Liver (tissue), 3 donors: ENCODE data around the gene ZNF627.

Experiments used
- ATF3 ChIP-seq: IDR thresholded peaks from 2 replicates; pipeline ENCODE4 v1.6.1; 2016; ENCODE audit warnings: antibody characterized with exemption
- JUND ChIP-seq, 2 donors: IDR thresholded peaks; 2 replicates each; pipeline ENCODE4 v1.6.1; 2016; ENCODE audit warnings: antibody characterized with exemption in 2 of 2
- SP1 ChIP-seq: IDR thresholded peaks from 2 replicates; pipeline ENCODE4 v1.6.1; 2018; ENCODE audit warnings: antibody characterized with exemption, mild to moderate bottlenecking
- YY1 ChIP-seq: IDR thresholded peaks from 2 replicates; pipeline ENCODE4 v1.6.1; 2016; ENCODE audit warnings: antibody characterized with exemption, mild to moderate bottlenecking
- ZBTB33 ChIP-seq: IDR thresholded peaks from 2 replicates; pipeline ENCODE4 v1.6.1; 2016; ENCODE audit warnings: antibody characterized with exemption
- TF ChIP-seq, protein P1 (sequence below): fragments of 150-350 bp; IDR thresholded peaks from 2 replicates; pipeline ENCODE4 v1.5.1; 2017; ENCODE audit warnings: improper control_type of control experiment, low read depth, low read length; ENCODE audit not compliant: missing input control
- TF ChIP-seq, protein P2 (sequence below): IDR thresholded peaks from 2 replicates; pipeline ENCODE4 v1.6.1; 2016; ENCODE audit warnings: antibody characterized with exemption, mild to moderate bottlenecking
- TF ChIP-seq, protein P3 (sequence below): IDR thresholded peaks from 2 replicates; pipeline ENCODE4 v1.6.1; 2016; ENCODE audit warnings: antibody characterized with exemption
- donor health status: healthy.
- donor health status: healthy.

- TF ChIP-seq, protein P1, sequence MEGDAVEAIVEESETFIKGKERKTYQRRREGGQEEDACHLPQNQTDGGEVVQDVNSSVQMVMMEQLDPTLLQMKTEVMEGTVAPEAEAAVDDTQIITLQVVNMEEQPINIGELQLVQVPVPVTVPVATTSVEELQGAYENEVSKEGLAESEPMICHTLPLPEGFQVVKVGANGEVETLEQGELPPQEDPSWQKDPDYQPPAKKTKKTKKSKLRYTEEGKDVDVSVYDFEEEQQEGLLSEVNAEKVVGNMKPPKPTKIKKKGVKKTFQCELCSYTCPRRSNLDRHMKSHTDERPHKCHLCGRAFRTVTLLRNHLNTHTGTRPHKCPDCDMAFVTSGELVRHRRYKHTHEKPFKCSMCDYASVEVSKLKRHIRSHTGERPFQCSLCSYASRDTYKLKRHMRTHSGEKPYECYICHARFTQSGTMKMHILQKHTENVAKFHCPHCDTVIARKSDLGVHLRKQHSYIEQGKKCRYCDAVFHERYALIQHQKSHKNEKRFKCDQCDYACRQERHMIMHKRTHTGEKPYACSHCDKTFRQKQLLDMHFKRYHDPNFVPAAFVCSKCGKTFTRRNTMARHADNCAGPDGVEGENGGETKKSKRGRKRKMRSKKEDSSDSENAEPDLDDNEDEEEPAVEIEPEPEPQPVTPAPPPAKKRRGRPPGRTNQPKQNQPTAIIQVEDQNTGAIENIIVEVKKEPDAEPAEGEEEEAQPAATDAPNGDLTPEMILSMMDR = no peak
- no peak for TF ChIP-seq ATF3
- no peak for TF ChIP-seq ZBTB33
- TF ChIP-seq SP1 = no peak
- TF ChIP-seq, protein P2, sequence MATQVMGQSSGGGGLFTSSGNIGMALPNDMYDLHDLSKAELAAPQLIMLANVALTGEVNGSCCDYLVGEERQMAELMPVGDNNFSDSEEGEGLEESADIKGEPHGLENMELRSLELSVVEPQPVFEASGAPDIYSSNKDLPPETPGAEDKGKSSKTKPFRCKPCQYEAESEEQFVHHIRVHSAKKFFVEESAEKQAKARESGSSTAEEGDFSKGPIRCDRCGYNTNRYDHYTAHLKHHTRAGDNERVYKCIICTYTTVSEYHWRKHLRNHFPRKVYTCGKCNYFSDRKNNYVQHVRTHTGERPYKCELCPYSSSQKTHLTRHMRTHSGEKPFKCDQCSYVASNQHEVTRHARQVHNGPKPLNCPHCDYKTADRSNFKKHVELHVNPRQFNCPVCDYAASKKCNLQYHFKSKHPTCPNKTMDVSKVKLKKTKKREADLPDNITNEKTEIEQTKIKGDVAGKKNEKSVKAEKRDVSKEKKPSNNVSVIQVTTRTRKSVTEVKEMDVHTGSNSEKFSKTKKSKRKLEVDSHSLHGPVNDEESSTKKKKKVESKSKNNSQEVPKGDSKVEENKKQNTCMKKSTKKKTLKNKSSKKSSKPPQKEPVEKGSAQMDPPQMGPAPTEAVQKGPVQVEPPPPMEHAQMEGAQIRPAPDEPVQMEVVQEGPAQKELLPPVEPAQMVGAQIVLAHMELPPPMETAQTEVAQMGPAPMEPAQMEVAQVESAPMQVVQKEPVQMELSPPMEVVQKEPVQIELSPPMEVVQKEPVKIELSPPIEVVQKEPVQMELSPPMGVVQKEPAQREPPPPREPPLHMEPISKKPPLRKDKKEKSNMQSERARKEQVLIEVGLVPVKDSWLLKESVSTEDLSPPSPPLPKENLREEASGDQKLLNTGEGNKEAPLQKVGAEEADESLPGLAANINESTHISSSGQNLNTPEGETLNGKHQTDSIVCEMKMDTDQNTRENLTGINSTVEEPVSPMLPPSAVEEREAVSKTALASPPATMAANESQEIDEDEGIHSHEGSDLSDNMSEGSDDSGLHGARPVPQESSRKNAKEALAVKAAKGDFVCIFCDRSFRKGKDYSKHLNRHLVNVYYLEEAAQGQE = no peak
- TF ChIP-seq, protein P3, sequence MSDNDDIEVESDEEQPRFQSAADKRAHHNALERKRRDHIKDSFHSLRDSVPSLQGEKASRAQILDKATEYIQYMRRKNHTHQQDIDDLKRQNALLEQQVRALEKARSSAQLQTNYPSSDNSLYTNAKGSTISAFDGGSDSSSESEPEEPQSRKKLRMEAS = no peak
- no peak for TF ChIP-seq JUND (IDR thresholded peaks at IDR 0.05)
- no peak for TF ChIP-seq YY1
Measured at GRCh38 chr19:11577451-11578257, 19.6 kb upstream of the ZNF627 start, which contains the start of gene ACP5.
